ENCODE measurements around the gene MYLK4. TPM values are rescaled to one million over a fixed set of nuclear protein-coding genes. Genes with fewer than 3 reads are reported as not detected.

Gene MYLK4
- 1 to 10 TPM in 1 of 2 donors, under 1 TPM in 1; 0.52 to 1.2 TPM for total RNA-seq
- 1 to 10 TPM; 1.0 to 1.8 (median 1.3) TPM for polyA plus RNA-seq (ENCODE audit: insufficient read length in 6 of 6)
- long read RNA-seq, donor 1 = 0 reads
- long read RNA-seq, donor 2 = 0 reads
- long read RNA-seq, donor 3 = 0 reads
- long read RNA-seq, donor 4 = 0 reads
- long read RNA-seq, donor 5 = 0 reads
- long read RNA-seq, donor 6 = 0 reads
- long read RNA-seq, donor 7 = 0 reads
- long read RNA-seq, donor 8 = 0 reads
- long read RNA-seq, donor 9 = 0 reads
- long read RNA-seq, donor 10 = 0 reads
- long read RNA-seq, donor 11, partial matches to known transcripts = 51 of 68 reads
- long read RNA-seq, donor 11, other reads (novel, unspliced or antisense) = 17 of 68 reads
- long read RNA-seq, donor 12 = 0 reads

- Histone ChIP-seq H3K4me3 (no peak within 1 kb of the TSS), H3K36me3 (no peaks in the 10 kb centered on the region), H3K4me1 (peaks cover 0 to 11% of the 10 kb centered on the region in 2 donors), H3K27me3 (no peaks in the 10 kb centered on the region), H3K27ac (no peak within 1 kb of the TSS), H3K9me3 (no peaks in the 10 kb centered on the region)
- no peak for TF ChIP-seq CTCF (IDR thresholded peaks at IDR 0.05)
- DNase-seq = no peak
- no peak for ATAC-seq
- intact Hi-C loops (cut with DNase I) = no loop called here
These were observed at the start of gene MYLK4 for GRCh38 chr6:2750832-2751231. MYLK4 (minus strand) TSS chr6:2750922; CDS start chr6:2749294, 1,628 bp downstream.

GRCh38 chr6:2799936-2800527 is 49.3 kb upstream of the MYLK4 start:
- Histone ChIP-seq H3K36me3 (no peaks in the 10 kb centered on the region), H3K27me3 (no peaks in the 10 kb centered on the region), H3K9me3 (no peaks in the 10 kb centered on the region), H3K4me3 (no peak overlapping the region), H3K27ac (peak overlapping the region in 1 of 2 donors; percentile 25), H3K4me1 (peaks cover 0 to 55% of the 10 kb centered on the region in 2 donors)
- intact Hi-C loops (cut with DNase I) = loop anchor here in 1 of 2 donors (5.0 kb wide), 1 partner anchor 42 kb away; the partner anchor contains the start of gene SERPINB1
- TF ChIP-seq CTCF (IDR thresholded peaks at IDR 0.05) = no peak
- ATAC-seq (no peak), DNase-seq (no peak)

GRCh38 chr6:2798586-2799134 is 47.9 kb upstream of the MYLK4 start:
- peak overlapping the region in 1 of 2 donors; percentile 10 for H3K27ac ChIP-seq
- TF ChIP-seq CTCF (IDR thresholded peaks at IDR 0.05) = no peak
- DNase-seq (no peak), ATAC-seq (no peak)
- H3K27me3 ChIP-seq = no peaks in the 10 kb centered on the region
- intact Hi-C loops (cut with DNase I) = loop anchor here in 1 of 2 donors (5.0 kb wide), 1 partner anchor 44 kb away; the partner anchor contains the start of gene SERPINB1
- no peak overlapping the region for H3K4me3 ChIP-seq
- no peaks in the 10 kb centered on the region for H3K9me3 ChIP-seq
- peaks cover 0 to 60% of the 10 kb centered on the region in 2 donors for H3K4me1 ChIP-seq
- H3K36me3 ChIP-seq = no peaks in the 10 kb centered on the region

- DNase-seq = no peak
- Histone ChIP-seq H3K27me3 (no peaks in the 10 kb centered on the region), H3K36me3 (no peaks in the 10 kb centered on the region), H3K4me1 (peaks cover 0 to 70% of the 10 kb centered on the region in 2 donors), H3K4me3 (no peak overlapping the region), H3K9me3 (no peaks in the 10 kb centered on the region), H3K27ac (peak overlapping the region in 1 of 2 donors; percentile 89)
- peak; percentile 73 for ATAC-seq
- intact Hi-C loops (cut with DNase I) = loop anchor here in 1 of 2 donors (5.0 kb wide), 1 partner anchor 45 kb away; the partner anchor contains the start of gene SERPINB1
- no peak for TF ChIP-seq CTCF (IDR thresholded peaks at IDR 0.05)
These were observed 46.9 kb upstream of the MYLK4 start for GRCh38 chr6:2797564-2798031.

Data from left lung (tissue), 14 donors.